MM.1S (cell line): ENCODE data around the gene DGKI.

Experiments used
- CTCF ChIP-seq: fragments of 300-600 bp; sonication (generic); IDR thresholded peaks from 2 replicates; pipeline ENCODE4 v1.5.1; 2016; ENCODE audit warnings: antibody characterized with exemption, low read length, mixed read lengths
- EZH2 ChIP-seq: fragments of 300-600 bp; sonication (generic); optimal IDR thresholded peaks from 2 replicates; pipeline ENCODE3; 2017; ENCODE audit warnings: low read depth, mild to moderate bottlenecking, antibody characterized with exemption, low read length, mixed read lengths
- EZH2phosphoT487 ChIP-seq: fragments of 300-600 bp; sonication (generic); IDR thresholded peaks from 2 replicates; pipeline ENCODE4 v1.6.1; 2018; ENCODE audit warnings: antibody characterized with exemption, low read length

GRCh38 chr7:137626469-137627067 lies 220.2 kb downstream of the DGKI start:
- TF ChIP-seq CTCF, result peak; percentile 94
- no peak for TF ChIP-seq EZH2phosphoT487
- no peak for TF ChIP-seq EZH2
